Adrenal gland (tissue), 5 donors: ENCODE results near the gene TGFBR3.

Source experiments
- CTCF ChIP-seq, 6 experiments: fragments of 450-650 bp in 4 of 6; fragments of 200-600 bp in 2 of 6; sonication (generic) in 1 of 6; IDR thresholded peaks; 1 replicate in 5 of 6; 2 replicates in 1 of 6; pipeline versions ENCODE4 v1.5.1 to v1.8.0; 2016 to 2021; ENCODE audit warnings: antibody characterized with exemption in 6 of 6, mild to moderate bottlenecking in 2 of 6, moderate library complexity in 1 of 6
- POLR2A ChIP-seq, 2 donors: fragments of 450-650 bp; IDR thresholded peaks; one replicate each; pipeline ENCODE4 v1.6.1; 2017; ENCODE audit warnings: antibody characterized with exemption in 2 of 2, mild to moderate bottlenecking in 2 of 2, moderate library complexity in 1 of 2
- donor health status: DM: no; HTN: no; CAD: no.

- TF ChIP-seq CTCF (IDR thresholded peaks at IDR 0.05) (no peak), POLR2A (IDR thresholded peaks at IDR 0.05) (no peak)
Measured at GRCh38 chr1:91700771-91701471, 185.0 kb downstream of the TGFBR3 start.
